Stimulated activated CD8-positive, alpha-beta memory T cell treated with anti-CD3 and anti-CD28 coated beads, Interleukin-7, amount 100 ng/mL, for 1 hour (primary cell): ENCODE data around the gene TRAPPC13.
"Not testable (repeated sequence)": the region's sequence is repeated elsewhere in the genome, so short reads cannot be mapped to it uniquely, and the experiment has no call there.

Experiments
- DNase-seq, 2 donors: peaks; one replicate each; pipeline ENCODE4 v3.0.0-alpha.2; 2020; ENCODE audit warnings: low read depth in 2 of 2

TRAPPC13 gene

DNA sequence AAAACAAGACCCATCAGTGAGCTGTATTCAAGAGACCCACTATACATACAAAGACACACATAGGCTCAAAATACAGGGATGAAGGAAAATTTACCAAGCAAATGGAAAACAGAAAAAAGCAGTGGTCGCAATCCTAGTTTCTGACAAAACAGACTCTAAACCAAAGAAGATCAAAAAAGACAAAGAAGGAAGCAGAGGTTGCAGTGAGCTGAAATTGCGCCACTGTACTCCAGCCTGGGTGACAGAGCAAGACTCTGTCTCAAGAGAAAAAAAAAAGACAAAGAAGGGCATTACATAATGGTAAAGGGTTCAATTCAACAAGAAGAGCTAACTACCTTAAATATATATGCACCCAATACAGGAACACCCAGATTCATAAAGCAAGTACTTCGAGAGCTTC lies 51.2 kb downstream of the TRAPPC13 start:
- not testable (repeated sequence) for DNase-seq

DNA sequence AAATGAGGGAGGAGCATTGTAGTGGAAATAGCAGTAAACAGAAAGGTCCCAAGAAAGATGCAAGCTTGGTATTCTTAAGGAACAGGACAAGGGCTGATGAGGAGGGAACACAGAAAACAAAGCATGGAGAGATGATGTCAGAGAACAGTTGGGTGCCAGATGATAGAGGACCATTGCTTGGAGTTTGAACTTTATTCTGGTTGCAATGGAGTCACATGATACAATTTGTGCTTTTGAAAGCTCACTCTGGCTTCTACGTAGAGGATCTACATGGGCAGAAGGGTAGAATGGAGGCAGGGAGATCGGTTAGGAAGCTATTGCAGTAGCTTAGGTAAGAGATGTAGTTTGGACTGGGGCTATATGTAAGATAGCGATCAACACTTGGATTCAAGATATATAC lies 57.3 kb downstream of the TRAPPC13 start:
- DNase-seq, result no peak

DNA sequence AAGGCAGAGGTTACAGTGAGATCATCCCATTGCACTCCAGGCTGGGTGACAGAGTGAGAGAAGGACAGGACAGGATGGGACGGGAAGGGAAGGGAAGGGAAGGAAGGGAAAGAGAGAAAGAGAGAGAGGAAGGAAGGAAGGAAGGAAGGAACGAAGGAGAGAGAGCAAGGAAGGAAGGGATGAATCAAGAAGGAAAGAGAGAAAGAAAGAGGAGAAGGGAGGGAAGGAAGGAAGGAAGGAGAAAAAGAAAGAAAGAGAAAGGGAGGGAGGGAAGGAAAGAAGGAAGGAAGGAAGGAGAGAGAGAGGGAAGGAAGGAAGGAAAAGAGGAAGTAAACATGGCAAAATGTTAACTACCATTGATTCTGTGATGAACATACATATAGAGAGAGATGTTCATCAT lies 68.3 kb downstream of the TRAPPC13 start:
- no peak for DNase-seq

DNA sequence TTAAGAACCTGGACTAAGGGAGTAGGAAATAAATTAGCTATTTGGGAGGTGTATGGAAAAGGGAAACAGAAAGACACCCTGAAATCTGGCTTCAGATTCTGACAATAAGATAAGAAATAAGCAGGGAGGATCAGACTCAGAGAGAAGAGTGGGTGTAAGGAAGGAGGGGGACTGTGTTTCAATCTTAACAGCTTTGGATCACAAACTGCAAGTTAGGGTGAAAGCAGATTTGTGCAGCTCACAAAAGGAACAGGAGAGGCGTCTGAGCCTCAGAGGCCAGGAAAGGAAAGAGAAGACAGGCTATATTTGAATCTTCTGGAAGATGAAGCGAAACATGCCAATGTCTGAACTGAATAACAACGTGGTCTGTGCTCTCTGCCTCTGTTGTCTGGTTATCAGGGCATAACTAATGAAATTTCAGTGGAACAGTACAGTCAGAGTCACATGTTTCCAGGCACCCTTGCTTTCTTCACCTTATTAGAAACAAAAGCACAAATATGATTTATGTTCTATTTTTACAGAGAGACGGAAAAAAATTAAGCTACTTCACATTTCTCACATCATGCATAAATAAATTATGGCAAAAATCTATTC lies 70.4 kb downstream of the TRAPPC13 start:
- no peak for DNase-seq

DNA sequence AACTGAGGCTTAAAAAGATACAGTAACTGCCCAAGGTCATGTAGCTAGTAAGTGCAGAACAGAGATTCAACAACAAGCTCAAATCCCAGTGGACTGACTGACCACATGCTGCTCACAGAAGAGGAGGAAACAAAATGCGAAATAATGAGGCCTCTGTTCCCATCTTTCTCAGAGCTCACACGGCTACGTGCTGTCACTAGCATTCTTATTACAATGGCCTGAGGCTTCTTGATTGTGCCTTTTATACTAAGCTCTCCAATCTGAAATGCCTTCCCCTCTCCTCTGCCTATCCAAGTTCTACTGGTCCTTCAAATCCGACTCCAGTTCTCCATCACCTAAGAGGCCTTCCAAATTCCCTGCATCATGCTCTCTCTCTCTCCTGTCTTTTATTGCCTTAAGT lies 71.1 kb downstream of the TRAPPC13 start:
- no peak for DNase-seq

DNA sequence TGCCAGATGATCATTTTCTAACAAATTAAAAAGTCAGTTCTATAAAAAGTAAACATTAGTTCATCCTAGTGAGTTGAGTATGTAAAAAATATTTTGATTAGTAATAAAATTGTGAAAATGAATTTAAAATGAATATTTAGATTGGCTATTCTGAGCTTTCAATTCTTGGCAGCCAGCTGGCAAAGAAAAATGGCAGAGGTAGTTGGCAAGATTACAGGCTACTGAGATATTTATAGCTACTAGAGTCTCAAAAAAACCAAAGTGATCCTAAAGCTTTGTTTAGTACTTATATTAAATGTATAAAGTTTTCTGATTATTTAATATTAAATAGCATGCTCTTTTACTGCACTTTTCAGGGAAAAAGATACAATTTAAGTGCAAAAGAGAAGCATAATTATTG lies 72.1 kb downstream of the TRAPPC13 start:
- no peak for DNase-seq

DNA sequence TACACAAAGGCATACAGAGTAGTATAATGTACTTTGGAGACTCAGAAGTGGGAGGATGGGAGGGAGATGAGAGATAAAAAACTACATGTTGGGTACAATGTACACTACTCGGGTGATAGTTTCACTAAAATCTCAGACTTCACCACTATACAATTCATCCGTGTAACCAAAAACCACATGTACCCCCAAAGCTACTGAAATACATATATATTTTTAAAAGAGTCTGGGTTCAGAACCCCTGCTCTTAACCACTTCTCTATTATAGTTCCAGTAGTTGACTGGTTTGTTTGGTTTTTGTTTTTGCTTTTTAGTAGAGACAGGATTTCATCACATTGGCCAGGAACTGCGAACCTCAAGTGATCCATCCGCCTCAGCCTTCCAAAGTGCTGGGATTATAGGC lies 74.5 kb downstream of the TRAPPC13 start:
- DNase-seq, result no peak

DNA sequence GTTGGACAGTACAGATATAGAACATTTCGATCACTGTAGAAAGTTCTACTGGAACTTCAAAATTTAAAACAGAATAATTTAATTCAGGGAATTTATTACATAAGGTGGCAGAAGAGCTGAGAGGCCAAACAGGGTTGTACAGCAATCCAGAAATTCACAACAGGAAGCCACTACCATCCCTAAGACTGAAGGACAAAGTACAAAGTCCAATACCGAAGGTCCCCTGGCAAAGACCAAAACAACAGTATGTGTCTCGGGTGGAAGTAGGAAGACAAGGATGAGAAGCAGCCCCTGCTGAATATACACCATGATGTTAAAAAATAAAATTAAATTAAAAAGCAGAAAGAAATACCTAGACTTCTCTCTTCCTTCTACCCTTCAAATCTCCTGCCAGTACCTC lies 77.2 kb downstream of the TRAPPC13 start:
- DNase-seq, result no peak

DNA sequence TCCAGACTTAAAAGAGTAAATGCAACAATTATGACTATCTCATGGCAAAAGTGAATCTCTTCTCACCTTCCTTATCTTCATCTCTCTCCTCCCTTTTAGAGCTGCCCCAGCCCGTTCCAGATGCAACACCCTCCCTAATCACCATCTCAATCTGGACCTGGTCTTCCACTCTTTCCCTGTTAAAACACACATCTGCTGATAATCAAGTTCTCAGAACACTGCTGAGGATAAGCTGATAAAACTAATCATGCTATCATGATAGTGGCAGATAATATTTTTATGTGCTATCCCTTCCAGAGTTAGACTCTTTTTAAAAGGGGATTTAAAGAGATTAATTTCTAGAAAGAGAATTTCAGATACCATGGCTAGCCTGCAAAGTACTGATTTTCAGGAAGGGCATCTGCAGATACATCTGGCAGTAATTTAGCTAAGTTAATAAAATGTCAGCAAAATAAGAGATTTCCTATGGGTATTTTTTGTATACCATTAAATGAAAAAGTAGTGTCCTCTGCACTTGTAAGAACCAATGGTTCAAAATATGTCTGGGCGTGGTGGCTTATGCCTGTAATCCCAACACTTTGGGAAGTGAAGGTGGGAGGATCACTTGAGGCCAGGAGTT lies 79.9 kb downstream of the TRAPPC13 start:
- no peak for DNase-seq

DNA sequence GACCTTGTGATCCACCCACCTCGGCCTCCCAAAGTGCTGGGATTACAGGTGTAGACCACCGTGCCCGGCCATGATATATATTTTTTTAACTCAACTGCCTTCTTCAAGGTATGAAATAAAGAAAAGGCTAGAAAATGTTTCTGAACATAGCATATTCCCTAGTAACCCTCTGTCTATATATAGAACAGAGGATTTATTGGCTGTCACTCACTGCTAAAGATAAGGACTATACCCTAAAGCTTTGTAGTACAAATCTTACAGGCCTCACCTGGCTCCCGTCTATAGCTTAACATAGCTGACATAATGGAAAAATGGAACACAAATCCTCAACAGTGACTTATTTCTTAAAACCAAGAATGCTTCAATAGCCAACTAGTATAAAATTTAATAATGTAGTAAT lies 82.8 kb downstream of the TRAPPC13 start:
- no peak for DNase-seq

DNA sequence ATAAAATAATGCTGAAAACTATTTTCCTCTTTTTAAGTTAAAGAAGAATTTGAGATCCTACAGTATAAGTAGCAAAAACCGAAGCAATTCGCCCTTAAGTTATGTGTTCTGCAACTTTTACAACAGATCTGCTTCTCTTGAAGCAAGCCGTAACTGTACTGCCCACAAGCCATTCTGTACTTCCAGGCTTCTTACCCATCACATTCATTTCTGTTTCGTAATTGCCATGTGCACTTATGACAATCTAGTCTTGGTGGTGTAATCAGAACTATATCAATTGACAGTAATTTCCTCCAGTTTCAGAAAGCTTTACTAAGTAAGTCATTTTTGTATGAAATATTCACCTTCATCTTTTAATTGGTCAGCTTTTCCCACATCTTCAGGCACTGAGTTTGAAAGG lies 83.3 kb downstream of the TRAPPC13 start:
- no peak for DNase-seq
